GM12875 (cell line): ENCODE measurements around the gene BNC2.

Experiments used
- H3K4me3 ChIP-seq: one replicate; pipeline ENCODE4 v1.5.1; 2011; ENCODE audit warnings: low read depth, low read length, control low read depth
- TF ChIP-seq, protein P1 (sequence below): IDR thresholded peaks from 2 replicates; pipeline ENCODE4 v1.5.1; 2011; ENCODE audit warnings: low read depth, mild to moderate bottlenecking, control low read depth, inconsistent platforms, low read length, moderate library complexity, borderline replicate concordance; ENCODE audit not compliant: insufficient read depth

The BNC2 gene

DNA sequence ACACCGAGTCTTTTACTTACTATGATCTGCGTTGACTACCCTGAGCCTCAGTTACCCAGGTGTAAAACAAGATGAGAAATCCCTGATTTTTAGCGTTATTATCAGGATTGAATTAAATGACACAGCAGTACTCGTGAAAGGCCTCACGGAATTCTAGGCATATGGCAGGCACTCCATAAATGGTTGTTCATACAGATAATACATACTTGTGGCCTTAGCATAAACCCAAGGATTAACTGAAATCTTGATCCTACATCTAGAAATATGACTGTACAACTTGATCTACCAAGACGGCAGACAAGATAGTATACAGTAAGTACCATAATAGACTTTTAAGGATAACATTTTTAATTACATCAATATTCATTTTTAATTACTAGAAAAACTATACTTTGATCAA, 409.8 kb downstream of the BNC2 start:
- no peak overlapping the region for H3K4me3 ChIP-seq
- TF ChIP-seq, protein P1, sequence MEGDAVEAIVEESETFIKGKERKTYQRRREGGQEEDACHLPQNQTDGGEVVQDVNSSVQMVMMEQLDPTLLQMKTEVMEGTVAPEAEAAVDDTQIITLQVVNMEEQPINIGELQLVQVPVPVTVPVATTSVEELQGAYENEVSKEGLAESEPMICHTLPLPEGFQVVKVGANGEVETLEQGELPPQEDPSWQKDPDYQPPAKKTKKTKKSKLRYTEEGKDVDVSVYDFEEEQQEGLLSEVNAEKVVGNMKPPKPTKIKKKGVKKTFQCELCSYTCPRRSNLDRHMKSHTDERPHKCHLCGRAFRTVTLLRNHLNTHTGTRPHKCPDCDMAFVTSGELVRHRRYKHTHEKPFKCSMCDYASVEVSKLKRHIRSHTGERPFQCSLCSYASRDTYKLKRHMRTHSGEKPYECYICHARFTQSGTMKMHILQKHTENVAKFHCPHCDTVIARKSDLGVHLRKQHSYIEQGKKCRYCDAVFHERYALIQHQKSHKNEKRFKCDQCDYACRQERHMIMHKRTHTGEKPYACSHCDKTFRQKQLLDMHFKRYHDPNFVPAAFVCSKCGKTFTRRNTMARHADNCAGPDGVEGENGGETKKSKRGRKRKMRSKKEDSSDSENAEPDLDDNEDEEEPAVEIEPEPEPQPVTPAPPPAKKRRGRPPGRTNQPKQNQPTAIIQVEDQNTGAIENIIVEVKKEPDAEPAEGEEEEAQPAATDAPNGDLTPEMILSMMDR, result no peak

DNA sequence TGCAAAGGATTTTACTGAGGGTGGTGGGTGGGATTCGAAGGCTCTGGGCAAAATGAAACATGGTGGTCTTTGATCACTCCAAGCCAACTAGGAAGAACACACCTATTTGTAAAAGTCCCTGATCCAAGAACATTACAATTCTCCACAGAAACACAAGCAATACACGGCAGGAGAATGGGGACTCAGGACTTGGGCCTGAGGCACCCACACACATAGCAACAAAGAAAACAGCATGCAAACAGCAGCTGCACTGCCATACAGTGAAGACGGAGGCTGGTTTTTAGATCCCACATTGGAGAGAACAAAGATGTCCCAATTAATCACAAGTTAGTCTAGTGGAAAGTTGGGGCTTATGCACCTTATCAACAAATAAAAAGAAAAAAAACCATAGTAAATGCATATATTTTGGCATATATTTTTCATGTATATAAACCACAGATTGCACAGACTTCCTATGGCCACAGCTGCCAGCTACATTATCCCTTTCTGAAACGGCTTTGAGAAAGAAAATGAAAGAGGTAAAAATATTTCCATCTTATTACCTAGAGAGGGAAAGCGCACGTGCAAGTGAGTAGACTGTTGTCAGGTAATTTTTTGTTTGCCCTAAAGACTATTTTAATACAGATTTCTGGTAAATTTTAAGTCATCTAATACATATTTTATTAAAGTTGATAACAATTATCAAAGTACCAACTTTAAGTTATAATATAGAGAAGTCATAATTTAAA, 410.9 kb downstream of the BNC2 start:
- H3K4me3 ChIP-seq, result no peak overlapping the region
- TF ChIP-seq, protein P1, result no peak

DNA sequence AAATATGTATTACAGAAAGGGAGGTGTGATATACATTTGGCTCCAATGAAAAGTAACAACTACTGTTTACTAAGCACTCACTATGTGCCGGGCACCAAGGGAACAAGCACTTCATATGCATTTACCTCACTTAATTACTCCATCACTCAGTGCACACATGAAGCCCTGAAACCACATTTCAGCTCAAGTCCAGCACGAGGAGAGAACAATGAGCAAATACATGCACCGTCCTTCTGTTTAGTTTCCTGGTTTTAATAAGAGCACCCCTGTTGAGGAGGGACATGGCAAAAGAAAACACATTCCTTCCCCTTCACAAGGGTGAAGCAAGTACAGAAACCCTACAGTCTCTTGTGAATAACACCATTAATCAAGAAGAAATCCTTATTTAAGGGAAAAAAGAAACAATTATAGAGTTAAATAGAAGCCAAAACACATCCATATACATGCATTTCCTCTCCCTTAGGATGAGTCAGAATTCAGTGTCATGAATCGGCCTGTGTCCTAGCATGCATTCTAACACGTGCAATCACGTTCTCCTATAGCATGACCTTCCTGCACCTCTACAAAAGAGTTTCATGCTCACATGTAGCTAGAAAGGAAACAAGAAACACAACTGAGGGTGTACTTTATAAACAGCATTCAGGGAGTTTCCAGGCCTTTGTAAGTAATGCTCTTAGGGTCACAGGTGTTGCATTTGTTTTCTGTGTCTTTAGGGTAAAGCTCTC, 411.6 kb downstream of the BNC2 start:
- TF ChIP-seq, protein P1, result no peak
- H3K4me3 ChIP-seq, result no peak overlapping the region

- TF ChIP-seq, protein P1, result no peak
- no peak overlapping the region for H3K4me3 ChIP-seq
Observed at GRCh38 chr9:16455842-16456241, 414.6 kb downstream of the BNC2 start.

GRCh38 chr9:16453390-16453789, 417.1 kb downstream of the BNC2 start:
- no peak overlapping the region for H3K4me3 ChIP-seq
- TF ChIP-seq, protein P1, result no peak

GRCh38 chr9:16450578-16450977, 419.9 kb downstream of the BNC2 start:
- TF ChIP-seq, protein P1, result no peak

GRCh38 chr9:16450043-16450442, 420.4 kb downstream of the BNC2 start:
- TF ChIP-seq, protein P1, result no peak
- H3K4me3 ChIP-seq, result no peak overlapping the region

More at GRCh38 chr9:16450578-16450977, 419.9 kb downstream of the BNC2 start:
- H3K4me3 ChIP-seq, result no peak overlapping the region
